Measurements from ENCODE around the gene PDGFC. TPM values are rescaled to one million over a fixed set of nuclear protein-coding genes. Genes with fewer than 3 reads are reported as not detected.

The PDGFC gene
- total RNA-seq, 1 experiment from 2014 or later = 4.5 TPM

DNA sequence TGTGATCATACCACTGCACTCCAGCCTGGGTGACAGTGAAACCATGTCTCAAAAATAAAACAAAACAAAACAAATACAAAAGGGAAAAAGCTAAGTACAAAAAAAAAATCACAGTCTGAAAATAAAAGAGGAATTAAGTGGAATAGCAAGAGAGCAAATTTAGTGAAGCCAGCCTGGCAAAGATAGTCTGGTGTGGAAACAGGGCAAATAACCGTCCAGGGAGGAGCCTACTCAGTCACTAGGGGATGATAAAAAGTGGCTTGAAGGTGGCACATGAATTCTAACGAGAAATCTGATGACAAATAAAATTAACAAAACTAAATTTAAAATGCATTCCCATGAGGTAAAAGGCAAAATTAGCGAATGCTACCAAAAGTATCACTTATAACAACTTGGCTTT, 8.2 kb downstream of the PDGFC start:
- no peak overlapping the region for H2AK5ac ChIP-seq (ENCODE audit: insufficient read length, low read length)
- H2BK5ac ChIP-seq (ENCODE audit: insufficient read length, low read length) = no peak overlapping the region
- H3K79me2 ChIP-seq (ENCODE audit: insufficient read depth, low read length) = no peaks in the 10 kb centered on the region
- H4K8ac ChIP-seq (replicated peaks; ENCODE audit: insufficient read length, low read depth, low read length) = no peak overlapping the region
- H3T11ph ChIP-seq (ENCODE audit: low read length) = no peak overlapping the region
- H3K27ac ChIP-seq (ENCODE audit: insufficient read length, low read depth, low read length) = no peak overlapping the region
- Mint-ChIP-seq H3K4me1 (peaks cover 5 to 13% of the 10 kb centered on the region in 2 experiments; a peak in 3 of 4 replicates), H3K4me3 (no peak overlapping the region), H3K36me3 (ENCODE audit: insufficient read depth in 1 of 3, low read depth in 3 of 3) (no peaks in the 10 kb centered on the region), H3K27me3 (ENCODE audit: low read depth) (no peaks in the 10 kb centered on the region; the same call in none of the 2 replicates), H3K9me3 (no peaks in the 10 kb centered on the region), H3K27ac (peak overlapping the region in 1 of 3 experiments; percentile 44; a peak in 1 of 7 replicates)
- H3K27me3 ChIP-seq (ENCODE audit: insufficient read depth, low read length) = no peaks in the 10 kb centered on the region
- H2BK12ac ChIP-seq (ENCODE audit: insufficient read length, low read depth, low read length) = no peak overlapping the region
- no peak overlapping the region for H2BK20ac ChIP-seq (ENCODE audit: low read depth, low read length, poor library complexity, severe bottlenecking)
- H3K9ac ChIP-seq (ENCODE audit: extremely low read depth, insufficient read length, low read length) = no peak overlapping the region
- no peaks in the 10 kb centered on the region for H3K4me1 ChIP-seq (ENCODE audit: insufficient read depth, low read length)
- H3K79me1 ChIP-seq (ENCODE audit: insufficient read depth, low read depth, low read length, poor library complexity, severe bottlenecking) = no peaks in the 10 kb centered on the region
- no peak overlapping the region for H3K56ac ChIP-seq (ENCODE audit: insufficient read length, low read depth, low read length)
- no peak overlapping the region for H2BK15ac ChIP-seq (ENCODE audit: low read depth, low read length)
- H3K18ac ChIP-seq (ENCODE audit: insufficient read length, low read depth, low read length) = no peak overlapping the region
- no peaks in the 10 kb centered on the region for H4K20me1 ChIP-seq (ENCODE audit: control insufficient read depth, insufficient read depth, insufficient read length)
- no peak for DNase-seq
- no peak overlapping the region for H3K4ac ChIP-seq (ENCODE audit: low read depth, low read length)
- H3K9me3 ChIP-seq (ENCODE audit: control insufficient read depth, low read depth, low read length) = no peaks in the 10 kb centered on the region
- no peak overlapping the region for H2BK120ac ChIP-seq (ENCODE audit: low read depth, low read length, poor library complexity, severe bottlenecking)
- TF ChIP-seq, protein P1, sequence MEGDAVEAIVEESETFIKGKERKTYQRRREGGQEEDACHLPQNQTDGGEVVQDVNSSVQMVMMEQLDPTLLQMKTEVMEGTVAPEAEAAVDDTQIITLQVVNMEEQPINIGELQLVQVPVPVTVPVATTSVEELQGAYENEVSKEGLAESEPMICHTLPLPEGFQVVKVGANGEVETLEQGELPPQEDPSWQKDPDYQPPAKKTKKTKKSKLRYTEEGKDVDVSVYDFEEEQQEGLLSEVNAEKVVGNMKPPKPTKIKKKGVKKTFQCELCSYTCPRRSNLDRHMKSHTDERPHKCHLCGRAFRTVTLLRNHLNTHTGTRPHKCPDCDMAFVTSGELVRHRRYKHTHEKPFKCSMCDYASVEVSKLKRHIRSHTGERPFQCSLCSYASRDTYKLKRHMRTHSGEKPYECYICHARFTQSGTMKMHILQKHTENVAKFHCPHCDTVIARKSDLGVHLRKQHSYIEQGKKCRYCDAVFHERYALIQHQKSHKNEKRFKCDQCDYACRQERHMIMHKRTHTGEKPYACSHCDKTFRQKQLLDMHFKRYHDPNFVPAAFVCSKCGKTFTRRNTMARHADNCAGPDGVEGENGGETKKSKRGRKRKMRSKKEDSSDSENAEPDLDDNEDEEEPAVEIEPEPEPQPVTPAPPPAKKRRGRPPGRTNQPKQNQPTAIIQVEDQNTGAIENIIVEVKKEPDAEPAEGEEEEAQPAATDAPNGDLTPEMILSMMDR (conservative IDR thresholded peaks at IDR 0.05) = no peak
- no peak overlapping the region for H2AFZ ChIP-seq (ENCODE audit: low read length)
- H3K23ac ChIP-seq (ENCODE audit: insufficient read length, low read depth, low read length) = no peak overlapping the region
- H3K4me2 ChIP-seq (ENCODE audit: insufficient read depth, insufficient read length, low read length) = no peak overlapping the region
- H4K91ac ChIP-seq (ENCODE audit: insufficient read length, low read depth, low read length) = no peak overlapping the region
- no peaks in the 10 kb centered on the region for H3K23me2 ChIP-seq (ENCODE audit: insufficient read length, low read depth, low read length, poor library complexity, severe bottlenecking)
- no peak overlapping the region for H4K5ac ChIP-seq (ENCODE audit: insufficient read length, low read depth, low read length)
- no CpG with 5 or more reads among the region's 3 CpGs for WGBS (ENCODE audit: extremely low coverage, insufficient read length, low lambda C conversion rate)
- no peak overlapping the region for H3K14ac ChIP-seq (ENCODE audit: insufficient read depth, low read length)
